Pericardium fibroblast (primary cell): ENCODE results near the gene DNAJC5G. TPM values are rescaled to one million over a fixed set of nuclear protein-coding genes. Genes with fewer than 3 reads are reported as not detected.

ENCODE experiments used
- total RNA-seq: library from RNA; depleted of rRNA; stranded (reverse); fragments of >200 nt; gene quantifications from 2 replicates; pipeline ENCODE4 v1.2.3, GENCODE V29; 2015

Gene DNAJC5G, protein sequence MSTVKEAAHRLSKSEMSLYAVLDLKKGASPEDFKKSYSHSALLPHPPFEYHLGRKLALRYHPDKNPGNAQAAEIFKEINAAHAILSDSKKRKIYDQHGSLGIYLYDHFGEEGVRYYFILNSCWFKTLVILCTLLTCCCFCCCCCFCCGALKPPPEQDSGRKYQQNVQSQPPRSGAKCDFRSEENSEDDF
- total RNA-seq: not detected in 2 replicates

DNA sequence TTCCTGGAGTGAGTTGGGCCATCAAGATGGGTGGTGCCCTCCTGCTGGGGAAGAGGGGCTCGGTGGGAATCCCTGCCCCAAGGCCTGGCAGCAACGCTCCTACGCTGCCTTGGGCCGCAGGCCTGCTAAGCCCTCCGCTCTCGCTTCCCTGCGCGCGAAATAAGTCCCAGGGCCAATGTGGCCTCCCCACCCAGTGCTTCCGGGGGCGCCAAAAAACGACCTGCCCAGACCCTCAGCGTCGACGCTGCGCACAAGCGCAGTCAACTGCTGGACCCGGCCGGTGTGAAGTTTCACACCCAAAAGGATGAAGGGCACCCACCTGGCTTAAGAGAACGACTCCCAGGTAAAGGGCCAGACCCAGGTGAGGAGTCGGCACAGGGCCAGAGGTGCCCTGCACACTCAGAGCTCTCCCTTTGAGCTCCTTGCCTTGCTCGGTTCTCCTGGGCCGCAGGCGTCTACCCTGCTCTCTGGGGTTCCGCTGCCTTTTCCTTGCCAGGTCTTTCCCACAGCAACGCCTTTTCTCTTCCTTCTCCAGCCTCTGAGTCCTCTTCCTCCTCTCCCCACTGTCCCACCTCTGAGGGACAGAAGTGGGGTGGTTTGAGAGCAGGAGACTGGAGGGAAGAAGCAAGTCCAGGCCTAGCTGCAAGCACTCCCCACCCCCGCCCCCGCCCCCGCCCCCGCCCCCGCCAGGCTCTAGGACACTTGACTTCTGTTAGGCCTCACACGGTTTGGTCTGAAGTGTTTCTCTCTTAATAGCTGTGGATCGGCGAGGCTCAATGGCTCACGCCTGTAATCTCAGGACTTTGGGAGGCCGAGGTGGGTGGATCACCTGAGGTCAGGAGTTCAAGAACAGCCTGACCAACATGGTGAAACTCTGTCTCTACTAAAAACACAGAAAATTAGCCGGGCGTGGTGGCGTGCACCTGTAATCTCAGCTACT lies at the start of gene DNAJC5G:
DNAJC5G (plus strand) TSS at position 223 of the 940 bp plus-strand sequence. CDS start 1,296 bp downstream, outside the sequence.

DNA sequence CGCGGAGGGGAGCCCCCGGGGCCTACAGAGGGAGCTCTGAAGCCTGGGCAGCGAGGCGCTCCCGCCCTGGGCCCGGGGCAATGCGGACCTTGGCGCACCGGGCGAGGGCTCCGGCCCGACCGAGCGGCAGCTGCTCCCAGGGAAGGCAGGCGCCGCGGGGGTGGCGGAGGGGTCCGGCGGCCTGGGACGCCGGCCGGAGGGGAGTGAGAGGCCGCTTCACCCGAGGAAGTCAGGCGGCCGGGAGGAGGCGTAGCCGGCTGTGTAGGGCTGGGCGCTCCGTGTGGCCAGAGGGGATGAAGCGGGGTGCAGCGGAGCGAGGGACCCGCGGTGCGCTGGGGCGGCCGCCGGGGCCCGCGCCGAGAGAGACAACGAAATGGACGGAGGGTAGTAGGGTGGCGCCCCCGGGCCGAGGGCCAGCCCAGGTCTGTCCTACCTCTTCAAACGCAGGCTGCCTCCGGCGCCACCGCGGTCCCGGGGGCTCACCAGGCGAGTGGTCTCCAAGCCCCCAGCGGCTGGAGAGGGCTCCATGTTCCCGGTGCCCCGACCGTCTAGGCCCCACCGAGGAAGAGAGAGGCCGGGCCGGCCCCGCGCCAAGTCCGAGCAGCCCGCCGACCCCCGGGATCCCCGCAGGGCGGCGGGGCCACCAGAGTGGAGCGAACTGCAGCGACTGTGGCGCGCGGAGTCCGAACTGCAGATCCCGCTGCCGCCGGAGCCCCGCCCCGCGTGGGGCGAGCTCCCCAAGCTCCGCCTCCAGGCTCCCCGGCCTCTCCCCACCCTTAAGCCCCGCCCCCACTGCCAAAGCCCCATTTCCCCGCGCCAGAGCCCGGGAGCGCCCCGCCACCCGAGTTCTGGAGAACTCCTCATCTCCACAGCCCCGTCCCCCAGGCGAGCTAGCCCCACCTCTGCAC lies 12.6 kb upstream of the DNAJC5G start, which contains the start of gene SLC30A3:
SLC30A3 (minus strand) TSS at position 669 of the 908 bp plus-strand sequence; CDS start at position 528, 141 bp downstream.

DNA sequence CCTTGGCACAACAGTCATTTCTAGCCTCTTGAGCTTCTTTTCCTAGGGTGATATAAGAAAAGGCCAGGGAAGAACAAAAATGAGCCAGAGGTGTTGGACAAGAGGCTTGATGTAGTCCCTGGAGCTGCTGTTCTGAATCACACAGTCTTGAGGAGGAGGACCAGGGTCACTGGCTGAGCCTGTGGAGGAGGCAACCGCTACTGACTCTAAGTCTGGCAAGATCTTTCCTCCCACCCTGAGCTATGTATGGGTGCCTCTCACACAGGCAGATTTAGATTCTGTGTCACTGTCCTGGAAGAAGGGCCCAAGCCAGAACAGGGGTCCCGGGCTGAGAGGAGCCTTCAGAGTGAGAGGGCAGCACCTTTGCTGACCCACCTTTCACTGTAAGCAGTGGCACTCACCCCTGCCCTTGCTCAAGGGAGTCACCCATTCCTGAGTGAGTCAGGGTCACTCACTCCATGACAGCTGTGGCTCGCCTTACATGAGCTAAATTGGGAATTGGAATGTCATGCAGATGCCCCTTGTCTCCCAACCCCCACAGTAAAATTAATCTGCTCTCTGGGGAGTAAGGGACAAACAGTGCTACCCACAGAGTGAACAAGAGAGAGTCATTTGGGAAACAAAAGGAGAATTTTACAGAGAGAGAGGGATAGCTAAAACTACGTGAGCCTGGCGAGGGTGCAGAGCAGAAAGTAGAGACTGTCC lies 6.8 kb downstream of the DNAJC5G start, which contains the start of gene TRIM54:
TRIM54 (plus strand) TSS at position 575 of the 705 bp plus-strand sequence. CDS start 303 bp downstream, outside the sequence.

DNA sequence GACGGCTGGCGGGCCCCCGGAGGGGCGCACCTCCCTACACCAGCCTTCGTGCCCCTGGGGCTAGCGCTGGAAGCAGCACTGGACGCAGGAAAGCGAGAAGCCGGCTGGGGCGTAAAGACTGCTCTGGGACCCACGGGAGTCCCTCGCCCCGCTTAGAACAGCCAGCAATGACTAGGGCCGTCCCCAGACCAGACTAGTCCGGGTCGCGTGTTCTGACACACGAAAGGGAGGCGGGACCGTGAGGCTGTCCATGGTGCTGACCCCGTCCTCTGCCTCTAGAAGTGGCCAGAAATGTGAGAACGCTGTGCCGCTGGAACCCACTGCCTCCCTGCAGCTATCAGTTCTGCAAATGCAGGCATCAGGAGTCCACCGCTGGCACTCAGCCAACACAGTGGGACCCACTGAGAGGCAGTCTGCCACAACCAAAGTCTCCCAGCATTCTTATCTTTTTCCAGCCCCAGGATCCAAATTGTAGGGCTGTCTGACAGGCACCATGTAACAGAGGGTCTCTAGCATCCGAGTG lies 33.2 kb downstream of the DNAJC5G start, which contains the start of gene UCN:
UCN (minus strand) TSS at position 87 of the 523 bp plus-strand sequence. CDS start 550 bp downstream, outside the sequence.

DNA sequence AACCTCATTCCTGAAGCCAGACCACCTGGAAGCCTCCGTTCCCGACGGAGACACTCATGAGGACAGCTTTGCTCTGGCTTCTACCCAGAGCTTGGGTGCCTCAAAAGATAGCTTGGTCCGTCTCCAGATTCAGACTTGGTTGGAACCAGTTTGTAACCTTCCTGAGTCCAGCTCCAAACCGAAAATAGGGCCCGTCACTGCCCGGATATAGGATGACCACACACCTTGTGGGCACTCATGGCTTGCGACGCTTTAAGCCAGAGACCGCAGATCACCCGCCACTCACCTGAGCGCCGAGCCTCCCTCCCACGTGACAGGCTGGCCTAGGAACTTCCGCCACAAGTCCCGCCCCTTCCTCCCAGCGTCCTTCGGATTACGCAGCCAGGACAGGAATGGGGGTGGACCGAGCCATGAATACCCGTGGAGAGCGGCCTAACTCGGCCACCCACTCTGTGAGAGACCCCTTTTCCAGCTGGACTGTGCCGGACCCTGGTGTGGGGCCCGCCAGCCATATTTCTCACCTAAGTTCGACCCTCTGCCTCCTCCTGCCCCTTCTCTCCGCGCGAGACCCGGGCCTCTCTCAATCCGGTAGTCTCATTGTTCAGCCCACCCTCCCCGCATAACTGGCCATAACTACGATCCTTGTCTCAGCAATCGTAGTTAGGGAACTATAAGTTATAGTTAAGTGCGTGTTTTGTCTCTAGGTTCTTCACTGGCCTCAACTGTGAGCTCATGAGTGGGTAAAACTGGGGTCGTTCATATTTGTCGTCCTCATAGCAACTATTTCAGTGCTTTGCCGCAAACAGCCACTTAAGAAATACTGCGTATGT lies 47.7 kb downstream of the DNAJC5G start, which contains the start of gene MPV17:
MPV17 (minus strand) TSS at position 332 of the 830 bp plus-strand sequence. CDS start 580 bp downstream, outside the sequence.

Other genes with a start within 250 kb of the DNAJC5G start
- gene TMEM214, start 242.5 kb upstream of the DNAJC5G start, total RNA-seq: 36.8 and 38.7 TPM in 2 replicates
- gene AGBL5, start 223.8 kb upstream of the DNAJC5G start, total RNA-seq: 11.9 and 16.3 TPM in 2 replicates
- gene OST4, start 203.8 kb upstream of the DNAJC5G start, total RNA-seq: 432 and 658 TPM in 2 replicates
- 242 and 312 TPM in 2 replicates for gene EMILIN1, start 196.8 kb upstream of the DNAJC5G start, total RNA-seq
- 0.12 TPM in 1 of 2 replicates, not detected in the other for gene KHK, start 188.7 kb upstream of the DNAJC5G start, total RNA-seq
- 9.0 and 10.2 TPM in 2 replicates for gene CGREF1, start 156.3 kb upstream of the DNAJC5G start, total RNA-seq
- gene ABHD1, start 151.6 kb upstream of the DNAJC5G start, total RNA-seq: not detected in 2 replicates
- gene PREB, start 140.8 kb upstream of the DNAJC5G start, total RNA-seq: 40.9 and 59.7 TPM in 2 replicates
- not detected in 2 replicates for gene PRR30, start 136.0 kb upstream of the DNAJC5G start, total RNA-seq
- 0.09 TPM in 1 of 2 replicates, not detected in the other for gene TCF23, start 126.4 kb upstream of the DNAJC5G start, total RNA-seq
- gene ATRAID, start 63.4 kb upstream of the DNAJC5G start, total RNA-seq: 170 and 171 TPM in 2 replicates
- 15.8 and 19.3 TPM in 2 replicates for gene SLC5A6, start 63.2 kb upstream of the DNAJC5G start, total RNA-seq
- 31.2 and 41.0 TPM in 2 replicates for gene CAD, start 58.1 kb upstream of the DNAJC5G start, total RNA-seq
- gene SLC30A3, start 12.4 kb upstream of the DNAJC5G start, total RNA-seq: not detected in 2 replicates
- not detected in 2 replicates for gene TRIM54, start 7.0 kb downstream of the DNAJC5G start, total RNA-seq
- 0.35 and 2.0 TPM in 2 replicates for gene UCN, start 33.0 kb downstream of the DNAJC5G start, total RNA-seq
- 93.4 and 101 TPM in 2 replicates for gene MPV17, start 47.7 kb downstream of the DNAJC5G start, total RNA-seq
- gene GTF3C2, start 81.3 kb downstream of the DNAJC5G start, total RNA-seq: 24.5 and 24.8 TPM in 2 replicates
- gene EIF2B4, start 94.9 kb downstream of the DNAJC5G start, total RNA-seq: 27.5 and 28.7 TPM in 2 replicates
- gene SNX17, start 95.2 kb downstream of the DNAJC5G start, total RNA-seq: 134 and 146 TPM in 2 replicates
- 3.9 and 9.0 TPM in 2 replicates for gene ZNF513, start 105.3 kb downstream of the DNAJC5G start, total RNA-seq
- 49.5 and 66.2 TPM in 2 replicates for gene PPM1G, start 134.2 kb downstream of the DNAJC5G start, total RNA-seq
- gene NRBP1, start 153.2 kb downstream of the DNAJC5G start, total RNA-seq: 79.3 and 91.0 TPM in 2 replicates
- 5.2 TPM in 1 of 2 replicates, not detected in the other for gene KRTCAP3, start 166.9 kb downstream of the DNAJC5G start, total RNA-seq
- 13.5 and 20.7 TPM in 2 replicates for gene IFT172, start 214.3 kb downstream of the DNAJC5G start, total RNA-seq
- gene FNDC4, start 219.8 kb downstream of the DNAJC5G start, total RNA-seq: 15.2 and 17.4 TPM in 2 replicates
- gene GCKR, start 221.4 kb downstream of the DNAJC5G start, total RNA-seq: 0.12 TPM in 1 of 2 replicates, not detected in the other